Activated CD4-positive, alpha-beta T cell treated with anti-CD3 and anti-CD28 coated beads for 36 hours (primary cell): ENCODE data around the gene RNFT2. TPM values are rescaled to one million over a fixed set of nuclear protein-coding genes. Genes with fewer than 3 reads are reported as not detected.
"Not testable (repeated sequence)": the region's sequence is repeated elsewhere in the genome, so short reads cannot be mapped to it uniquely, and the experiment has no call there.

Experiments used
- ATAC-seq: fragments of 200-7000 bp; cut with Tn5 transposase; one replicate; pipeline ENCODE4 v1.10.0; 2021; ENCODE audit warnings: mild to moderate bottlenecking, moderate library complexity
- CTCF ChIA-PET: fragments of 350-600 bp; sonication (Branson Sonifier 250); formaldehyde crosslinking; loops from one replicate; lab custom pipeline; 2021; ENCODE audit warnings: antibody characterized with exemption; lab: Charles Lee
- POLR2A ChIA-PET: fragments of 350-600 bp; sonication (Branson Sonifier 250); formaldehyde crosslinking; loops from one replicate; lab custom pipeline; 2021; ENCODE audit warnings: antibody characterized with exemption, inconsistent platforms; lab: Charles Lee
- DNase-seq: peaks from one replicate; pipeline ENCODE4 v3.0.0-alpha.2; 2020
- H3K27ac Mint-ChIP-seq: one replicate; pipeline ENCODE4 v1.8.0; 2021; ENCODE audit warnings: mixed read lengths
- H3K27me3 Mint-ChIP-seq: one replicate; pipeline ENCODE4 v1.8.0; 2021; ENCODE audit warnings: mixed read lengths
- H3K36me3 Mint-ChIP-seq: one replicate; pipeline ENCODE4 v1.8.0; 2021; ENCODE audit warnings: low read depth, mixed read lengths
- H3K4me1 Mint-ChIP-seq: one replicate; pipeline ENCODE4 v1.8.0; 2021; ENCODE audit warnings: mixed read lengths
- H3K4me3 Mint-ChIP-seq: one replicate; pipeline ENCODE4 v1.8.0; 2021; ENCODE audit warnings: mild to moderate bottlenecking, moderate library complexity, mixed read lengths
- H3K9me3 Mint-ChIP-seq: one replicate; pipeline ENCODE4 v1.8.0; 2021; ENCODE audit warnings: low read depth, mixed read lengths
- intact Hi-C, 2 experiments: fragments of 100-400 bp; cut with DNase I in 1 of 2; cut with micrococcal nuclease in 1 of 2; formaldehyde crosslinking; loops; one replicate each; pipeline versions ENCODE4 v1.14.2 to v1.15.1; 2022 to 2024; cut with DNase I, micrococcal nuclease
- total RNA-seq, 2 experiments: library from RNA; stranded (reverse); gene quantifications; one replicate each; pipeline ENCODE4 v1.2.3, GENCODE V29; 2021

Gene RNFT2
- total RNA-seq, 2 experiments from 2014 or later = 14.7 to 15.0 TPM

DNA sequence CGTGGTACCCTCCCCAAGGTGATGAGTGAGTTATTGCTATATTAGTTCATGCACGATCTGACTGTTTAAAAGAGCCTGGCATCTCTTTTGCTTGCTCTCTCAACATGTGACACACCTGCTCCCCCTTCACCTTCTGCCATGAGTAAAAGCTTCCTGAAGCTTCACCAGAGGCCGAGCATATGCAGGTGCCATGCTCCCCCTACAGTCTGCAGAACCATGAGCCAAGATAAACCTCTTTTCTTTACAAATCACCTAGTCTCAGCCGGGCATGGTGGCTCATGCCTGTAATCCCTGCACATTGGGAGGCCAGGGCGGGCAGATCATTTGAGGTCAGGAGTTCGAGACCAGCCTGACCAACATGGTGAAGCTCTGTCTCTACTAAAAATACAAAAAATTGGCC lies 61.8 kb downstream of the RNFT2 start:
- intact Hi-C loops = no loop called here

DNA sequence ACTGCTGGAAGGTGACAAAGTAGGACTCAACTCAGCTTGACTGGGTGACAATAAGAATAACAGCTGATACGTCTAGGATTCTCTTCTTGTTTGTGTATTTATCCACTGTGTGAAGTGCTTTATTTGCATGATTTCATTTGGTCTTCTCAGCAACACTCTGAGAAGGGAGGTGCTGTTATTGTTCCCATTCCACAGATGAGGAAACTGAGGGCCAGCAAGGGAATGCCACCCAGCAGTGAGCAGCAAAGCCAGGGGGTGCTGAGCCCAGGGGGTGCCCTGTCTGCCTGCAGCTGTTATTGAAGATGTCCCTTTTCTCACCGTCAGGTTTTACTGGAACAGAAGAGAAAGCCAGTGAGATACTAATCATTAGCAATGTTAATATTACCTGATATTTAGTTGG lies 62.8 kb downstream of the RNFT2 start:
- intact Hi-C loops = no loop called here
- ATAC-seq = no peak
- ChIA-PET CTCF (no interaction called here), POLR2A (no interaction called here)
- H3K27me3 Mint-ChIP-seq = no peaks in the 10 kb centered on the region
- no peak for DNase-seq
- peaks cover 12% of the 10 kb centered on the region for H3K36me3 Mint-ChIP-seq
- peaks cover 14% of the 10 kb centered on the region for H3K9me3 Mint-ChIP-seq
- no peak overlapping the region for H3K27ac Mint-ChIP-seq
- no peak overlapping the region for H3K4me3 Mint-ChIP-seq
- H3K4me1 Mint-ChIP-seq = no peaks in the 10 kb centered on the region

More for the DNA sequence above, 61.8 kb downstream of the RNFT2 start:
- H3K27me3 Mint-ChIP-seq = no peaks in the 10 kb centered on the region
- POLR2A ChIA-PET = no interaction called here
- no peak for DNase-seq
- CTCF ChIA-PET = interaction anchor here (0.6 kb wide), 1 partner anchor 58 kb away, joined by 3 read pairs; no protein-coding TSS in a partner anchor
- H3K9me3 Mint-ChIP-seq = peaks cover 14% of the 10 kb centered on the region
- no peak overlapping the region for H3K27ac Mint-ChIP-seq
- H3K4me1 Mint-ChIP-seq = no peaks in the 10 kb centered on the region
- no peak for ATAC-seq
- H3K4me3 Mint-ChIP-seq = no peak overlapping the region
- H3K36me3 Mint-ChIP-seq = peaks cover 12% of the 10 kb centered on the region

DNA sequence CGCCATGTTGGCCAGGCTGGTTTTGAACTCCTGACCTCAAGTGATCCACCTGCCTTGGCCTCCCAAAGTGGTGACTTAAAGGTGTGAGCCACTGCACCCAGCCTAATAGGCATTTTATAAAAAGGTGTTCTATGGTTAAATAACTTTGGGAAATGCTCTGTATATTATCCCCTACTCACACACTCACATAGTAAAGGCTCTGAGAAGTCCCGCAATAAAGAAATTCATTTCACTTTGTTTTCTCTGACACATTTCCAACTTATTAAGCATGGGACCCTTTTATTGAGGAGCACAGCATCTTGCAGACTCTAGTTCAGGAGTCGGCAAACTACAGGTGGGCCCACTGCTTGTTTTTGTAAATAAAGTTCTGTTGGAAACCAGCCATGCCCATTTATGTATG lies 63.9 kb downstream of the RNFT2 start:
- no peak for DNase-seq
- ChIA-PET POLR2A (no interaction called here), CTCF (no interaction called here)
- Mint-ChIP-seq H3K9me3 (peaks cover 14% of the 10 kb centered on the region), H3K4me3 (no peak overlapping the region), H3K4me1 (no peaks in the 10 kb centered on the region), H3K27me3 (no peaks in the 10 kb centered on the region), H3K27ac (no peak overlapping the region), H3K36me3 (peaks cover 12% of the 10 kb centered on the region)
- no peak for ATAC-seq
- intact Hi-C loops = no loop called here

DNA sequence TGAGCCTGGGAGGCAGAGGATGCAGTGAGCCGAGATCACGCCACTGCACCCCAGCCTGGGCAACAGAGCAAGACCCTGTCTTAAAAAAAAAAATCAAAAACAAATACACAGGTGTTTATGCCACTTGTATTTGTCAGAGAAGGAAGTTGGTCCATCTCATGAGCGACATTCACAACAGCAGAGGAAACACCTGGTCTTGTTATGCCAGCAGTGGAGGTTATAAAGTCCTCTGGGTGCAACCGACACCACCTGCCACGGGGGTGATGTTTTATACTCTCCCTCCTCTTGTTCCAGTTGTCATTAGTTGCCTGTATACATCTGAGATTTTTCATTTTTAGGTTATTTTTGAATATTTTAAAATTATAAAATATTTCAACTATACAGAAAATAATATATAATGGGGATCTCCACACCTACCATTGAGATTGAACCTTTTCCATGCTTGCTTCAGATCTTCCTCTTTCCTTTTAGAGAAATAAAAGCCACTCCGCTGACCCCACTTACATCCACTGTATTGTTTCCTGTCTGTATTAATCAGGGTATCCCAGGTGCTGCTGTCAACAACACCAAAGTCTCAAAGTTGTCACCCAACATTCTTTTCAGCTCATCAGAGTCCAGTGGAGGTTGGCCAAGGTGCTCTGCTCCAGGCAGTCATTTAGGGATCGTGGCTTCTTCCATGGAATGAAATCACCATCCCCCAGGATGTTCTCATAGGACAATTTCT lies 65.1 kb downstream of the RNFT2 start:
- intact Hi-C loops = no loop called here
- ChIA-PET CTCF (no interaction called here), POLR2A (interaction anchor here (0.5 kb wide), 1 partner anchor 105 kb away, joined by 4 read pairs; no protein-coding TSS in a partner anchor)
- H3K36me3 Mint-ChIP-seq = peaks cover 12% of the 10 kb centered on the region
- H3K4me1 Mint-ChIP-seq = no peaks in the 10 kb centered on the region
- ATAC-seq (no peak), DNase-seq (no peak)
- peaks cover 14% of the 10 kb centered on the region for H3K9me3 Mint-ChIP-seq
- no peak overlapping the region for H3K27ac Mint-ChIP-seq
- H3K4me3 Mint-ChIP-seq = no peak overlapping the region
- no peaks in the 10 kb centered on the region for H3K27me3 Mint-ChIP-seq

DNA sequence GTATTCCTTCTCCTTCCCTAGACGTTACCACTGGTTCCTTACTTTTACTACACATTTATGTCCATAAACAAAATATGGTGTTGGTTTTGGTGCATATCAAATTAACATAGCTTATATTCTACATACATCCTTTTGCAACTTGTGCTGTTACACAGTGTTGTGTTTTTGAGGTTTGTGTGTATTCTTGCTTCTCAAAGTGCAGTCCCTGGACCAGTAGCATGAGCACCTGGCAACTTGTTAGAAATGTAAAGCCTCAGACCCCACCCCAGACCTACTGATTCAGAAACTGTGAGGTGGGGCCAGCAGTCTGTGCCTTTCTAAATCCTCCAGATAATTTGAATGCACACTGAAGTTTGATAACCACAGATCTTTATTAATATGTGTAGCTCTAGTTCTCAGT lies 65.9 kb downstream of the RNFT2 start:
- intact Hi-C loops = no loop called here
- H3K27ac Mint-ChIP-seq = no peak overlapping the region
- no peaks in the 10 kb centered on the region for H3K4me1 Mint-ChIP-seq
- DNase-seq = no peak
- no peak for ATAC-seq
- ChIA-PET CTCF (interaction anchor here (0.6 to 1.1 kb wide), 2 partner anchors 11 to 82 kb away, joined by 3 read pairs; no protein-coding TSS in a partner anchor), POLR2A (no interaction called here)
- H3K4me3 Mint-ChIP-seq = no peak overlapping the region
- no peaks in the 10 kb centered on the region for H3K27me3 Mint-ChIP-seq
- H3K36me3 Mint-ChIP-seq = peaks cover 7% of the 10 kb centered on the region
- H3K9me3 Mint-ChIP-seq = peaks cover 10% of the 10 kb centered on the region

DNA sequence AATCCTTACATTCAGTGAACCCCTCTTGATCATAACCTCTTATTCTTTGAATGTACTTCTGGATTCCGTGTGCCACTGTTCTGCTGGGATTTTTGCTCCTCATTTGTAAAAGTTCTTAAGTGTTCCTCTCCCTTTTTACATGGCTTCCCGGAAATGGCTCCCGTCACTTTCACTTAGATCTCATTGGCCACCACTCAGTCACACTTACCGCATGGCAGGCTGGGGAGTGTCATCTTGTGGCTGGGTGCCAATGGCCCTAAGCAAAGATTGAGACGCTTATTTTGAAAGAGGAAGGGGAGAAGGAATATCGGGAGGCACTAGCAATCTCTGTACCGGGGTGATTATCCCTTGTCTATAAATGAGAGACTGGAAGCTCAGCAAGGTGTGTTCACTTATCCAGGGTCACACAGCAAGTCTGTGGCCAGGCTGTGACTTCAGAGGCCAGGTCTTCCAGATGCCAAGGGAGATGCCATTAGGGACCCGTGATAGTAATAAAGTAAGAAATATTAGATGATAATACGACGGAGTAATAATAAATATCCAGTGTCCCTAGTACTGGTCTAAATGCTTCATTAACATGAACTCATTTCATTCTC lies 68.8 kb downstream of the RNFT2 start:
- intact Hi-C loops = no loop called here
- POLR2A ChIA-PET = interaction anchor here (0.6 kb wide), 1 partner anchor 11 kb away, joined by 4 read pairs; no protein-coding TSS in a partner anchor
- ATAC-seq (no peak), DNase-seq (no peak)
- Mint-ChIP-seq H3K4me3 (no peak overlapping the region), H3K4me1 (no peaks in the 10 kb centered on the region), H3K27me3 (no peaks in the 10 kb centered on the region), H3K36me3 (no peaks in the 10 kb centered on the region), H3K27ac (no peak overlapping the region), H3K9me3 (no peaks in the 10 kb centered on the region)
- CTCF ChIA-PET = no interaction called here

DNA sequence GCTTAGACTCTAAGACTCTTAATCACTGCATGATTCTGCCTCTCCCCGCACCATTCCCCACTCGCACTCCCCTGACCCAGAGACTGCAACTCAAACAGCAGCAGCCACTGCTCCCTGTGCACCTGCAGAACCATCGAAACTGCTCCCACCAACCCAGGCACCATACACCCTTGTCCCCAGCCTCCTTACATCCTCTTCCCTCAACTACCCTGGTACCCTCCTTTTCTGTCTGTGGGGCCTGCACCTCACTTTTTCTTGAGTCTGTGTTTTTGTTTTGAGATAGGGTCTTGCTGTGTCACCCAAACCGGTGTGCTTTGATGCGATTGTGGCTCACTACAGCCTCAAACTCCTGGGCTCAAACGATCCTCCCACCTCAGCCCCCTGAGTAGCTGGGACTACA lies 69.4 kb downstream of the RNFT2 start:
- H3K4me3 Mint-ChIP-seq = no peak overlapping the region
- ChIA-PET POLR2A (no interaction called here), CTCF (no interaction called here)
- no peaks in the 10 kb centered on the region for H3K4me1 Mint-ChIP-seq
- DNase-seq = no peak
- no peaks in the 10 kb centered on the region for H3K9me3 Mint-ChIP-seq
- no peaks in the 10 kb centered on the region for H3K27me3 Mint-ChIP-seq
- no peak overlapping the region for H3K27ac Mint-ChIP-seq
- no peak for ATAC-seq
- intact Hi-C loops = no loop called here
- no peaks in the 10 kb centered on the region for H3K36me3 Mint-ChIP-seq

DNA sequence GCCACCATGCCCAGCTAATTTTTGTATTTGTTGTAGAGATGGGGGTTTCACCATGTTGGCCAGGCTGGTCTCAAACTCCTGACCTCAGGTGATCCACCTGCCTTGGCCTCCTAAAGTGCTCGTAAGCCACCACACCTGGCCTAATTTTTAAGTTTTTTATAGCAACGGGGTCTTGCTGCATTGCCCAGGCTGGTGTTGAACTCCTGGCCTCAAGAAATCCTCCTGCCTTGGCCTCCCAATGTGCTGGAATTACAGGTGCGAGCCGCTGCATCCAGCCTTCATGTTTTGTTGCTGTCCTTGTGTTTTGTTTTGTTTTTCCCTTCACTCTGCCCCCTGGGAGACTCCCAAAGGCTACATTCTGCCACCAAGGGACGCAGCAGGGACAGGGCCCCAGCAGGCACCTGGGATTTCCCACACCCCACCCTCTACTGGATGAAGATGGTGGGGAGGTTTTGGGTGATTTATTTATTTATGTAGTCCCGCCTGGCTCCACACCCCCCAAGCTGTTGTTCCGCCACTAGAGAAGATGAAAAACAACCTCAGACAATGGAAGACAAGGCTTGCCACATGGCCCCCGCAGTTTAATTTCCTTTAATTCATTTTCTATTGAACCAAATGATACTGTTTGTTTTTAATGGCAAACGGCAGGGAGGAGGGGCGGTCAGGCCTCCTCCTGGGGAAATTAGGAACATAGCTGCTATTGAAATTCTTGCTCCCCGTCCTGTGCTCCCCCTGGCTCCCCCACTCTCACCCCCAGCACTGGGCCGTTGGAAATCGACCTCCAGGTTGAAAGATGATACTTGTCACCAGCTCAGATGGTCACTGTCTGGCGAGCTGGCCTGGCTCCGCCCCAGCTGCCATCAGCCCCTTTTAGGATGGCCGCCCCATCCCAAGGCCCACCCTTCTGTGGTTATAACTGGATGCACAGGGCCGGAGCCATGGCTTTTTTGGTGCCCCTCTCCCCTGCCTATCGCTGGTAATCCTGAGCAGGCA lies 70.3 kb downstream of the RNFT2 start:
- DNase-seq (no peak), ATAC-seq (no peak)
- POLR2A ChIA-PET = no interaction called here
- Mint-ChIP-seq H3K27me3 (no peaks in the 10 kb centered on the region), H3K36me3 (no peaks in the 10 kb centered on the region), H3K4me1 (no peaks in the 10 kb centered on the region), H3K4me3 (no peak overlapping the region), H3K9me3 (no peaks in the 10 kb centered on the region), H3K27ac (no peak overlapping the region)
- intact Hi-C loops = no loop called here
- CTCF ChIA-PET = no interaction called here

DNA sequence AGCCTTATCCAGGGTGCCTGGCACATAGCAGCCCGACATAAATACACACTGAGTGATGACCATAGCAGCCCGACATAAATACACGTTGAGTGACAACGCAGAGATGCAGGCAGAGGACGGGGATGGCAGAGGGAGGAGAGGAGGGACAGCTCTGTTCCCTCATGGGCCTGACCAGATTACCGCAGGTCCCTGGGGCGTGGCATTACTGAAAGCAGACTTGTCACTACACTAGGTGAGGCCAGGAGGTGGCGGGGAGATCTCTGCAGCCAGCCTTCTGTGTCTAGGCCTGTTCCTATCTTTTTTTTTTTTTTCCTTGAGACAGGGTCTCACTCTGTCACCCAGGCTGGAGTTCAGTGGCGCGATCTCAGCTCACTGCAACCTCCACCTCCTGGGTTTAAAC lies 74.1 kb downstream of the RNFT2 start:
- H3K27ac Mint-ChIP-seq = no peak overlapping the region
- POLR2A ChIA-PET = no interaction called here
- no peak overlapping the region for H3K4me3 Mint-ChIP-seq
- intact Hi-C loops = loop anchor here in 1 of 2 experiments (10.0 kb wide), 1 partner anchor 257 kb away; the partner anchor contains the start of gene MAP1LC3B2
- no peaks in the 10 kb centered on the region for H3K27me3 Mint-ChIP-seq
- H3K4me1 Mint-ChIP-seq = no peaks in the 10 kb centered on the region
- no peaks in the 10 kb centered on the region for H3K9me3 Mint-ChIP-seq
- CTCF ChIA-PET = no interaction called here
- no peaks in the 10 kb centered on the region for H3K36me3 Mint-ChIP-seq
- no peak for ATAC-seq
- DNase-seq = no peak

DNA sequence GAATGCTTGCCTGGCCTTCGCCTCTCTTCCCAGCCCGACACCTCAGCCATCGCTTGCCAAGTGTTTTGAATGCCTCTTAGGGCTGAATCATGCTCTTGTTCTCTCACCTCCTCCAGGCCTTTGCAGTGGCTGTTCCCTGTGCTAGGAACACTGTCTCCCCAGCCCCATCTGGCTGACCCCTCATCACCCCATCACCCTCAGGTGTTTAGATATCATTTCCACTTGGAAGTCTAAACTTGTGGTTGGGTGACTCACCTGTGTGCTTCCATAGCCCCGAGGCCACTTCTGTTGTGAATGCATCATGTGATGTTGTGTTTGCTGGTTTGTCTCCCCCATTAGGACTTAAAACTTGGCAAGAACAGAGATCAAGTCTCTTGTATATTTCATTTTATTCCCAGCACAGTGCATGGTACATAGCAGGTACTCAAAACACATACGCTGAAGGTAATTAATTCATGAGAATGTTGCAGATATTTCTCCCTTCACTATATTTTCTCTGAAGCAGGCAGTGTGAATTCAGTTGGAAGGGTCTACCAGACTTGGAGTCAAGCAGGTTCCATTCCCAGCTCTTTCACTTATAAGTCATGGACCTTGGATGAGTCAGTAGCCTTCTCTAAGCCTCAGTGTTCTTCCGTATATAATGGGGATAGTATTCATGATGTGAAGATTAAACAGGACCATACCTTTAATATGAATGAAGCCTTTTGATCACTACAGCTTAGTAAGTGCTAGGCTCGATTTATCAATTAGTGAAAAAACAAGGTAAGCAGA lies 75.3 kb downstream of the RNFT2 start:
- intact Hi-C loops = loop anchor here in 1 of 2 experiments (10.0 kb wide), 1 partner anchor 259 kb away; the partner anchor contains the start of gene MAP1LC3B2
- DNase-seq (no peak), ATAC-seq (no peak)
- peaks cover 10% of the 10 kb centered on the region for H3K4me1 Mint-ChIP-seq
- no peaks in the 10 kb centered on the region for H3K27me3 Mint-ChIP-seq
- H3K4me3 Mint-ChIP-seq = no peak overlapping the region
- POLR2A ChIA-PET = no interaction called here
- no peaks in the 10 kb centered on the region for H3K9me3 Mint-ChIP-seq
- CTCF ChIA-PET = no interaction called here
- no peaks in the 10 kb centered on the region for H3K36me3 Mint-ChIP-seq
- H3K27ac Mint-ChIP-seq = no peak overlapping the region

DNA sequence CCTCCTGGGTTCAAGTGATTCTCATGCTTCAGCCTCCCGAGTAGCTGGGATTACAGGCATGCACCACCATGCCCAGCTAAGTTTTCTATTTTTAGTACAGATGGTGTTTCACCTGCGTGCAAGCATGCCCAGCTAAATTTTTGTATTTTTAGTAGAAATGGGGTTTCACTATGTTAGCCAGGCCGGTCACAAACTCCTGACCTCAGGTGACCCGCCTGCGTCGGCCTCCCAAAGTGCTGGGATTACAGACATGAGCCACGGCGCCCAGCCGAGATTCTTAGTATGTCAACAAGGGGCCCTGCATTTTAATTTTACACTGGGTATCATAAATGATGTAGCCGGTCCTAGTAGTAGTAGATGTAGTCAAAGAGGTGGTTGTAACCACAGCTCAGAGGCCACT lies 76.7 kb downstream of the RNFT2 start:
- H3K27me3 Mint-ChIP-seq, DNase-seq, POLR2A ChIA-PET, H3K9me3 Mint-ChIP-seq, CTCF ChIA-PET, H3K36me3 Mint-ChIP-seq, ATAC-seq, H3K27ac Mint-ChIP-seq, H3K4me3 Mint-ChIP-seq: not testable (repeated sequence)
- intact Hi-C loops = loop anchor here in 1 of 2 experiments (5.0 to 10.0 kb wide), 2 partner anchors 260 to 1558 kb away; partner anchors contain the start of genes MAP1LC3B2 and TAOK3
- H3K4me1 Mint-ChIP-seq = peaks cover 13% of the 10 kb centered on the region
